Amniotic epithelial cell (primary cell): Measurements from ENCODE around the gene ERVMER34-1.

Experiments
- DNase-seq: peaks from one replicate; pipeline ENCODE4 v3.0.0-alpha.2; 2010; ENCODE audit warnings: low read depth

ERVMER34-1 gene, protein sequence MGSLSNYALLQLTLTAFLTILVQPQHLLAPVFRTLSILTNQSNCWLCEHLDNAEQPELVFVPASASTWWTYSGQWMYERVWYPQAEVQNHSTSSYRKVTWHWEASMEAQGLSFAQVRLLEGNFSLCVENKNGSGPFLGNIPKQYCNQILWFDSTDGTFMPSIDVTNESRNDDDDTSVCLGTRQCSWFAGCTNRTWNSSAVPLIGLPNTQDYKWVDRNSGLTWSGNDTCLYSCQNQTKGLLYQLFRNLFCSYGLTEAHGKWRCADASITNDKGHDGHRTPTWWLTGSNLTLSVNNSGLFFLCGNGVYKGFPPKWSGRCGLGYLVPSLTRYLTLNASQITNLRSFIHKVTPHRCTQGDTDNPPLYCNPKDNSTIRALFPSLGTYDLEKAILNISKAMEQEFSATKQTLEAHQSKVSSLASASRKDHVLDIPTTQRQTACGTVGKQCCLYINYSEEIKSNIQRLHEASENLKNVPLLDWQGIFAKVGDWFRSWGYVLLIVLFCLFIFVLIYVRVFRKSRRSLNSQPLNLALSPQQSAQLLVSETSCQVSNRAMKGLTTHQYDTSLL

DNA sequence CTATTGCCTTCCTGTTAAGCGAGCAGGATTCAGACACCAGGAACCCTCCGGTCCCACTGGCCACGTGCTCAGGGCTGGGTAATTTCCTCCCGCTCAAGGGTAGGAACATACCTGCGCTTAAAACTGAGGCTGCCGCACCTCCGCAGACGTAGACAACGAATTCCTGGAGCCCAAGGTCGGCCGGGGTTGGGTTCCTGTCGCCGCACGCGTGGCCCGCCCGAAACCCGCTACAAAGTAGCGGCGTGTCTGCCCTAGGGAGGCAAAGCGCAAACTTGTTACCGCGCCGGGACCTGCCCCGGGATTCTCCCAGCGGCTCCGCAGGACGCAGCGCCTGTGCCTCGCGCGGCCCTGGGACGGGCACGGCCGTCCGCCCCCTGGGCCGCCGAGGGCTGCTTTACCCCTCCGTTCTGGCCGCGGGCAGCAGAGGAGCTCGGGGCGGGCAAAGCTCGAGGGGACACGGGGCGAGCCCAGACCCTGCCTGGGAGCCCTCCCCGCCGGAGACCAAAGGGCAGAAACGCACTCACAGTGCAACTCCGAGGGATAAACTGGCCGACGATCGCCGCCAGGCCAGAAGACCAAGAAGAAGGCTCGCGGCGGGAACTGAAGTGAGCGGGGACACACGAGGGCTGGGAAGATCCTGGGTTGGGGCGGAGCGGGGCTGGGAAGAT lies at the start of gene ERVMER34-1:
Gene ERVMER34-1, minus strand, starts transcription at position 607 of the 668 bp plus-strand sequence. CDS start 5,905 bp downstream, outside the sequence.
- DNase-seq = peak; percentile 15

DNA sequence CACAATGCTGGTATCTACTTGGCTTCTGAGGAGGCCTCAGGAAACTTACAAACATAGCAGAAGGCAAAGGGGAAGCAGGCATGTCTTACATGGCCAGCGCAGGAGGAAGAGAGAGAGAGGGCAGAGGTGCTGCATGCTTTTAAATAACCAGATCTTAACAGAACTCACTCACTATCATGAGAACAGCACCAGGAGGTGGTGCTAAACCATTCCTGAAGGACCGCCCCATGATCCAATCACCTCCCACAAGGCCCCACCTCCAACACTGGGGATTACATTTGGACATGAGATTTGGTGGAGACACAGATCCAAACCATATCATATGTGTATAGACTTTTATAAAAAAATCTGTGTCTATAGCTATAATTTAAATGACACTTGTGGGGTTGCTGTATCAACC lies 48.6 kb upstream of the ERVMER34-1 start:
- DNase-seq = no peak

DNA sequence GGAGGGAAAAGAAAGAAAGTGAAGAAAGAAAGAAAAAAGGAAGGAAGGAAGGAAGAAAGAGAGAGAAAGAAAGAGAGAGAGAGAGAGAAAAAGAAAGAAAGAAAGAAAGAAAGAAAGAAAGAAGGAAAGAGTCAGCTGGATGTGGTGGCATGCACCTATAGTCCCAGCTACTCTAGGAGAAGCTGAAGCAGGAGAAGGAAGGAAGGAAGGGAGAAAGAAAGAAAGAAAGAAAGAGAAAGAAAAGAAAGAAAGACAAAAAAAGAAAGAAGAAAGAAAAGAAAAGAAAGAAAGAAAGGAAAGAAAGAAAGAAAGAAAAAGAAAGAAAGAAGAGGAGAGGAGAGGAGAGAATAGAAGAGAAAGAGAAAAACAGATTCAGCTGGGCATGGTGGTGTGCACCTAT lies 44.3 kb upstream of the ERVMER34-1 start:
- no peak for DNase-seq

DNA sequence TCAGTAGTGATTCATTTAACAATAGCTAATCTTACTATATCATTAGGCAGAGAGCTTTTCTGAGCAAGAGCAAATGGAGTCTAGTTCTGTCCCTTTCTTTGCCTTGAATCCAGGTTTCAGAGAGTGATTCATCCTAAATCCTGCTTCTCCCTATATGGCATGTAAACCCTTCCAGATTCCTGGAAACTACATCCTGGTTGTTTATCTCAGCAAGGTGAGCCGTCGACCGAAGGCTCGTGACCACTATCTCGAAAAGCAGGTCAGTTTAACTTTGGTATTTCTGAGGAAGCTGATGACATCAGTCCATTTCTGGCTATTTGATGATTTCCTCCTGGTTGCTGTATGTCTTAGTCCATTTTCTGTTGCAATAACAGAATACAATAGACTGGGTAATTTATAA lies 40.7 kb upstream of the ERVMER34-1 start:
- no peak for DNase-seq

DNA sequence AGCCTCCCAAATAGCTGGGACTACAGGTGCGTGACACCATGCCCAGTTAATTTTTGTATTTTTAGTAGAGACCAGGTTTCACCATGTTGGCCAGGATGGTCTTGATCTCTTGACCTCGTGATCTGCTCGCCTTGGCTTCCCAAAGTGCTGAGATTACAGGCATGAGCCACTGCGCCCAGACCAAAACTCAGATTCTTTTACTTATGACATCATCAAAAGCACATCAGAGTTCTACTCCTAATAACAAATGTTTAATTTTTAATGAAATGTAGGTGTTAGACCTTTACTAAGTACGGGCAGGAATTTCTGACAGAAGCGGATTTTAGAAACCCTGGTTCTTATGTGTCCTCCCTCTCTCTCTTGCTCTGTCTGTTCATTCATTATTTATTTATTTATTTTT lies 38.5 kb upstream of the ERVMER34-1 start:
- no peak for DNase-seq

DNA sequence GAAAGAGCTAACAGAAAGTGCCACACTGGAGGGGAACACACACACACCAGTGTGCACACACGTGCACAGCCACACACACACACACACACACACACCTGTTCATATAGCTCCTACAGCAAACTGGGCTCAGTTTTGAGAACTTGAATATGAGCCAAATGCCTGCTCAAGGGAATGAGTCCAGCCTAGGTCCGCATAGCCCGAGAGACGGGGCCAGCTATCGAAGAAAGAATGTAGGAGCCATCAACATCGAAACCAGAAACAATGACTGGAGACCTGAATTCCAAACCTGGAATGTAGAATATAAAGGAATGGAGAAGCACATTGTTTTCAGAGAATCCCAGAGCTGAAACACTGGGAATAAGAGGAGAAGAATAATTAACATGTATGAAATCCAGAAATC lies 37.6 kb upstream of the ERVMER34-1 start:
- no peak for DNase-seq

DNA sequence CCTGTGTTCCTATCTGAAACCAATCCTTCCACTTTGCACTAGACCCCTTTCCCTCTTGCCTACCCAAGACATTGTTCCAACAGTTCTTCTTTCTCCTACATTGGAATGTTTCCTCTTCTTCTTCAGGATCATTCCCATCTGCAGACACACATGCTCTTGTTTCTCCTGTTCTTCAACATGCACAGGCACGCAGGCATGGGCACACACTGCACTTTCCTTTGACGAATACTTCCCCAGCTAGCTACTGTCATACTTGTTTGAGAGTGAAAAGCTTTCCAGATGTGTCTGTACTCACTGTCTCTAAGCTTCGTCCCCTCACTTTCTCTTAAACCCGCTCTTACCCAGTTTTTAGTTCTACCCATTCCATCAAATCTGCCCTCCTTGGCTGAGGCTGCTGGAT lies 31.8 kb upstream of the ERVMER34-1 start:
- no peak for DNase-seq

DNA sequence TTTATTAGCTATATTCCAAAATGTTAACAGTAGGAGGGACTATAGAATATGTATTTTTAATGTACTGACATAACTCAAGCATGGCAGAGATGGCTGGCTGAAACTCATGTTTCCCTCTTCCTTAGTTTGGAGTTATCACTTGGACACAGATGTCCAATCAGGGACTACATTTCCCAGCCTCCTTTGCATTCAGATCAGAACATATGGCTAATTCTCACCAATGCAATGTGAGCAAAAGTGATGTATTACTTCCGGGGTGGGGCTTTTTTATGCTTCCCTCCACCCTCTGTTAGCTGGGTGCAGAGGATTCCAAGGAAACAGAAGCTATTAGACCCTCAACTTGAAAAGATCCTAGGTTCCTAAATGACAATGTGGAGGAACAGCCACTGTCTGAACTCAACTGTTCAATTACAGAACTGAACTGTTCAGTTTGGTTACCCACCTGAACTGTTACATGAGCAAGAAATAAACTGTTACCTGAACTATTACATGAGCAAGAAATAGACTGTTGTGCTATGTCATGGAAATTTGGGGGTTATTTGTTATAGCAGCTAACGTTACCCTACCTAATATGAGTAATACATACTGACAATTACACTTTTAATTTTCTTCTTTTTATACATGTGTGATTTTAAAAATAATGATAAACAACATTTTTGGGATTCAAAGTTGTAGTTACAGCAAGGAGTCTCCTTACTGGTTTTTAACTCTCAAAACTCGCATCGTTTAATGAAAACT lies 29.6 kb upstream of the ERVMER34-1 start:
- no peak for DNase-seq

DNA sequence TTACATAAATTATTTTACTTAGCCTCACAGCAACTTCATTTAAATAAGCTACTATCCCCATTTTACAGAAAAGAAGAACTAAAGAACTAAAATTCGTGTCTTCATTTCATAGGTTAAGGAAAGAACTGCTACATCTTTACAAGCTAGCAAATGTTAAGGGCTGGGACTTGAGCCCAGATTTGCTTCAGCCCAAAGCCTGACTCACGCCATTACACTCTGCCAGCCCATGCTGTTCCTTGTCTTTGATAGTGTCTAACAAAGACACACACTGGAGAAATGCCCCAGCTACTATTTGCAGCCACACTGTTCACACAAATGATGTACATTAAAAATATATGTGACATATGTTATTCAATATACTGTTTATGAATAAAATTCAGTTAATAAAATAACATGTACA lies 29.0 kb upstream of the ERVMER34-1 start:
- no peak for DNase-seq

DNA sequence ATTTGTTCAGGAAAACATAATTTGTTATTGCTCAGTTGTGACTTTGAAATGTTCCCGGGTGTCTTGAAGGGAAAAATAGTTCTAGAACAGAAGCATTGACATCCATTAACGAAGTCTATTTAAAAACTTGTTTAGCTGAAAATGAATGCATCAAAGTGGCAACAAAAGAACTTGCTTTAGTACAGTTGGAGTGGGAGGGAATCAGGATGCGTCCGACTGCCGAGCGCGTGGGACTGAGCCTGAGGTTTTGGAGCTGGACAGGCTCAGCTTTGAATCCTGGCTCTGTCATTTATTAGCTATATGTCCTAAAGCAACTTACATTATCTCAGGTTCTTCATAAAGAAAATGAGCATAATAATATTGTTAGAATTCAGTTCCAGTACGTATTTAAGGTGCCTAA lies 9.0 kb upstream of the ERVMER34-1 start:
- DNase-seq = no peak

DNA sequence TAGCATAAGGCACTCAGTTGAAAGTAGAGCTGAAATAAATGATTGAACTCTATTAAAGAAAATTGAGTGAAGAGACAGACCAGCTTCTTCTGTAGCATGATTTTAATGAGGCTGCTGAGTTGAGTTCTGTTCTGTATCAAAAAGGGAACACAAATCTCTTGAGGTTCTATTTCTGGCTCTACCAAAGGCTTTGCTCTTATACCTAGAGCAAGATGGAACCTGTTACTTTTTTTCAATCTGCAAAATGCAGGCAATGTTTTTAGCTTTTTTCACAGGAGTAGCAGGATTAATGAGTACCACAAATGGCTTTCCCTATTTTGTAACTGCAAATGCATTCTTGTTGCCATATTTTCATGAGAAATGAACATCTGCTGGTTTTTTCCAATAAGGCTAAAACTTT lies 4.2 kb upstream of the ERVMER34-1 start:
- no peak for DNase-seq

DNA sequence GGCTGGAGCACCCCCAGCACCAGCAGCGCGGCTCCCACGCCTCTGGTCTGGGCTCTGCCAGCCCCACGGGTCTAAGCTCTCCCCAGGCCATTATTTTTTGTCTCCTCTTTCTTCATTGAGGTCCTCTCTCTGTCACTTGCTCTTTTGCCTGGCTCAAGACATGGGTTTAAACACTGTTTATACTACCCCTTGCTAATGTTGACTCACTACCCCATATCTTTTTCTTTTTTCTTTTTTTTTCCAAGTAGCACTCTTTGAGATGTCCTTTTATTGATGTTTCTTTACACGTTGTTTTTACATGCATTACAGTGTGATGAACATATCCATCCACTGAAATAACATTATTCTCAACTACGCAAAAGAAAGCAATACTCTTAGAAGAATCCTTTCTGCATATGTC lies 1.7 kb upstream of the ERVMER34-1 start:
- DNase-seq = no peak

DNA sequence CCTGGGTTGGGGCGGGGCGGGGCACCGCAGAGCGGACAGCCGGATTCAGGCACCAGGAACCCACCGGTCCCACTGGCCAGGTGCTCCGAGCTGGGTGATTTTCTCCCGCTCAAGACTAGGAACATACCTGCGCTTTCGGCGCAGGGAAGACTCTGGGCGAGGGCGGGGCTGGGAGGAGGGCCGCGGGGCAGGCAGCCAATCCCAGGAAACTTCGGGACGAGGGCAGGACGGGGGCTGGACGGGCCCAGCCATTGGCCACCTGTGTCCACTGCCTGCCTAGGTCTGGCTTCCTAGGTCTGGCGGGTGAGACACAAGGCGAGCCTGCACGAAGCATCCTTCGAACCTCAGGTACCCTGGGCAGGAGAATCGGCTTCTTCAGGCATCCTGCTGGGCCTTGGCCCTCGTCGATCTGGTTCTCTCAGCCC lies 274 bp upstream of the ERVMER34-1 start:
- DNase-seq = peak; percentile 40

DNA sequence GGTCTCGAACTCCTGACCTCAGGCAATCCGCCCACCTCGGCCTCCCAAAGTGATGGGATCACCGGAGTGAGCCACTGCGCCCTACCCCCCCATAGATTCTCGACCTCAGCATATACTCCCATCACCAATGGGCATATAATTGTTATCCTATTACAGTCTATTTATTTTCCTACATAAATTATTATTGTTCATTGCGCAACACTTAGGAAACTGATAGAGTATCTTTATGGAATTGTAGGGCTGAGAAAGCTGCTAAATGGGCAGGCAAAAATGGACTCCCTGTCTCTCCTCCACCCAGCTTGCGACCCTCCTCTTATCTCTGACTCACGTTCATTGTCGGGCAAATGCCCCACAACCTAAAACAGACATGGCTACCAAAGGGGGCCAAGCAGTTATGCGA lies 1.0 kb downstream of the ERVMER34-1 start:
- no peak for DNase-seq

DNA sequence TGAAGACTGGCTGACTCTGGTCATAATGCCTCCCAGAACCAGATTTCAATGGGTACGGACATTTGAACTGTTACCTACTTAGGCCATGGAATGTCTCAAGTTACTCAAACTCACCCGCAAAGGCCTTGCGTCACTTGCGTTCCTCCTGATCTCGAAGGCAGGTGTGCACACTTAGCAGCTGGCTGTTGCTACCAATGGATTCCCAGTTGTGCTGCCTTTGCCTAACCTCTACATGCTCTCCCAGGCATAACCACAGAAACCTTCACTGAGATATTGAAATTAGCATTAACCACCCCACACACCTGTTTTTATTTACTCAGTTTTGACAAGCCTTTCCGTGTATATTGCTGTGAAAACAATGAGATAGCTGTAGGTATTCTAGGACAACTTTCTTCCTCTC lies 2.8 kb downstream of the ERVMER34-1 start:
- DNase-seq = no peak

DNA sequence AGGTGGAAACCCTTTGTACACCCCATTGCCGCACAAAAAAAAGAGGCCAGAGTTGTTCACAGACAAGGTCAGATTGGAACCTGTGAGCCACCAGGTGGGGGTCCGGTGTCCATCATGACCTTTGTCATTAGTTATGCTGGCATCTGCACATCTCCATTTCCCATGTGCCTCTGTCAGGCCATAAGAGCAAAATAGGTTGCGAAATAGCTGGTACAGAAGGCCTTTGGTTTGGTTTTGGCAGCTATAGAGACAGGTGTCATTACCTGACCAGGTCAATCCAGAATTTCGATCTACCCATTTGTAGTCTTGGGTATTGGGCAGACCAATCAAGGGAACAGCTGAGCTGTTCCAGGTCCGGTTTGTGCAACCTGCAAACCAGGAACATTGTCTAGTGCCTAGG lies 6.6 kb downstream of the ERVMER34-1 start:
- DNase-seq = no peak

DNA sequence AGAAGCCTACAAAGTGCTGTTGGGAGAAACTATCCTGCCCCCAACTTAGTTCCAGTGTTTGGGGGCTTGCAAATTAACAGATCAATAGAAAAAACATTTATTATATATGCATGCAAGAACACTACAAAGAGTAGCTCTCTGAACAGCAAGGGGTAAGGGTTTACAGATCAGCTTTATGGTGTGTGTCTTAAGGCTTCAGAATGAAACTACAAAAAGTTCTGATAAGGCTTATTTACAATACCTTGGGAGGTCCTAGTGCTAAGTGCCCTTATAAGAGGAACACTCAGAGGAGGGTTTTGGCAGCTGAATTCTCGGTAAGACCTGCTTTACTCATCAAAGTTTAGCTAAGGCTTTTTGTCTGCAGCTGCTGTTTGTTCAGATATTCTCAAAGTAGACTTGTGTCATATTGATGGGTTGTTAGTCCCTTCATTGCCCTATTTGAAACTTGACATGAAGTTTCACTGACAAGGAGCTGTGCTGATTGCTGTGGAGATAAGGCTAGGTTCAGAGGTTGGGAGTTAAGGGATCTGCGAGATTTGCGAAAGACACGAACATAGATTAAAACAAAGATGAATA lies 7.7 kb downstream of the ERVMER34-1 start:
- DNase-seq = no peak

DNA sequence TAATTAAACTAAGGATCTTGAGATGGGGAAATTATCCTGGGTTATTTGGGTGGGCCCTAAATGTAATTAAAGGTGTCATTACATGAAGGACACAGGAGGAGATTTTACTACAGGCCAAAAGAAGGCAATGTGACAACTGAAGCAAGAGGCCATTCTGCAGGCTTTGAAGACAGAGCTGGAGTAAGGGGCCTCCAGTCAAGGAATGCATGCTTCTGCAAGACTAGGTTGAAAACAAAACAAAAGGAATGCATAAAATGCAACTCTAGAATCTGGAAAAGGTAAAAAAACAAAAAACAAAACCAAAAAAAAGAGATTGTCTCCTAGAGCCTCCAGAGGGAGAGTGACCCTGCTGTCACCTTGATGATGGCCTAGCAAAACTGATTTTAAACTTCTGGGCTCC lies 21.6 kb downstream of the ERVMER34-1 start:
- no peak for DNase-seq

DNA sequence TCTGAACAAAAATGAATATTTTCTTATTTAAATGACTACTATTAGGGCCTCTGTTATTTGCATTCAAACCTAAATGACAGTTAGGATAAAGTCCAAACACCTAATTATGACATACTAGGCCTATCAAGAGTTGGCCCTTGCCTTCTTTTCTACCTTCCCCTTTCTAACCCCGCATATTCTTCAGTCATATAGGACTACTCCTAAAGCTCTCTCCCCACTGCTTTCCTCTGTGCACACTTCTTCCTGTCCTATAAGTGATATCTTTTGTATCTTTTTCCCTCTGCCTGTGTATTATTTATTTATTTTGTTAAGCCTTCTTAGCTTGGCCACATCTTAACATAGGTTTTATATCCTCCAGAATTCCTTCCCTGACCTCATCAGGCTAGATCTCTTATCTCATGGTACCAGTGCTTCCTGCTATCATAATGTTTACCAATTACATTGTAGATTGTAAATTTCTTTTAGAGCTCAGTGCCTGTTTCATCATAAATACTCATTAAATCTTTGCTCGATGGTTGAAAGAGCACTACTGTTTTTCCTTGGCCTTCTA lies 22.5 kb downstream of the ERVMER34-1 start:
- peak; percentile 23 for DNase-seq

DNA sequence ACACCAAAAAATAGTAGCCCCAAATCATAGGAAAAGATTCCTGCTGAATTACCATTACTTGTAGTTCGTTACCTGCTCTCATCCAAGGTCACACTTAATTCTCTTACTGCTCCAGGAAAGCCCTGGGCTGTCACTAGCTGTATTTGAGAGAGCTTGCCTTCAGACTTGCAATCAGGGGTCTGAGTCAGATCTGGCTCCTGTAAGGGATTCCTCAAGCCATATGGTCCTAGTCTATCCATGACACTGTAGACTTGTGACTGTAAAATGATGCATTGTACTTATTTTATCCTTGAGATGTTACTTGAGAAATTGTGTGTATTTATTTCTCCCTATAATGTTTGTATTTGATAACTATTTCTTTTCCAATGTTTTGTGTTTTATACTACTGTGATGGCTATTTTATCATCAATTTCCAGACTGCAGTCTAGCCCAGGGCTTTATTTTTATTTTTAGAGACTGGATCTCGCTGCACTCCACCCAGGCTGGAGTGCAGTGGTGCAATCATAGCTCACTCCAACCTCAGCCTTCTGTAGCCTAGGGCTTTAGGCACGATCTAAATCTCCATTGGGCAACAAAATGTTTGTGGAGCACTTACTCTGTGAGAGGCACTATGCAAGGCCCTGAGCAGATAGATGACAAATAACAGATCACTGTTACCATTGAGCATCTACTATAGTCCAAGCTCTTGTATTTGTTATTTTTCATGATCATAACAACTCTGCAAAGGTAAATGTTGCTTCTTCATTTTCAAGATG lies 24.2 kb downstream of the ERVMER34-1 start:
- no peak for DNase-seq
